ENCODE data around the gene RASGRF2. TPM values are rescaled to one million over a fixed set of nuclear protein-coding genes. Genes with fewer than 3 reads are reported as not detected.

Gene RASGRF2
- 1 to 10 TPM; 3.6 to 6.3 (median 4.8) TPM for total RNA-seq

GRCh38 chr5:80959768-80960442, at the start of gene RASGRF2:
Gene RASGRF2 (plus strand): TSS chr5:80960363. CDS start chr5:80960739, 376 bp downstream.
- TF ChIP-seq CTCF (IDR thresholded peaks at IDR 0.05 in 4 of 5, conservative IDR thresholded peaks at IDR 0.05 in 1 of 5), result no peak
- peak; percentile 18 to 47 for TF ChIP-seq POLR2A (IDR thresholded peaks at IDR 0.05)
- in situ Hi-C loops (cut with MboI; ENCODE audit: low sequenced_read_pairs in 4 of 4), result no loop called here
- peaks cover 25 to 40% (median 30%) of the 10 kb centered on the region in 3 donors for H3K27me3 ChIP-seq
- peak within 1 kb of the TSS; percentile 56 to 78 (median 72) for H3K27ac ChIP-seq
- H3K9me3 ChIP-seq, result no peaks in the 10 kb centered on the region
- no peaks in the 10 kb centered on the region for H3K4me1 ChIP-seq
- ATAC-seq, result peak in 1 of 2 donors; percentile 48
- intact Hi-C loops (cut with DNase I; ENCODE audit: low total_unique reads), result no loop called here
- DNase-seq, result no peak
- H3K4me3 ChIP-seq, result peak within 1 kb of the TSS; percentile 46 to 58 (median 48)
- no peaks in the 10 kb centered on the region for H3K36me3 ChIP-seq

GRCh38 chr5:80912479-80912878, 47.7 kb upstream of the RASGRF2 start:
- Histone ChIP-seq H3K9me3 (no peaks in the 10 kb centered on the region), H3K27ac (no peak overlapping the region), H3K36me3 (no peaks in the 10 kb centered on the region), H3K4me1 (no peaks in the 10 kb centered on the region), H3K4me3 (no peak overlapping the region), H3K27me3 (no peaks in the 10 kb centered on the region)
- ATAC-seq, result no peak
- intact Hi-C loops (cut with DNase I; ENCODE audit: low total_unique reads), result no loop called here
- no peak for TF ChIP-seq CTCF (IDR thresholded peaks at IDR 0.05 in 4 of 5, conservative IDR thresholded peaks at IDR 0.05 in 1 of 5)
- no peak for TF ChIP-seq POLR2A (IDR thresholded peaks at IDR 0.05)
- in situ Hi-C loops (cut with MboI; ENCODE audit: low sequenced_read_pairs in 4 of 4), result no loop called here
- no peak for DNase-seq

GRCh38 chr5:80915716-80916115, 44.4 kb upstream of the RASGRF2 start:
- H3K9me3 ChIP-seq, result no peaks in the 10 kb centered on the region
- in situ Hi-C loops (cut with MboI; ENCODE audit: low sequenced_read_pairs in 4 of 4) (no loop called here), intact Hi-C loops (cut with DNase I; ENCODE audit: low total_unique reads) (no loop called here)
- no peaks in the 10 kb centered on the region for H3K4me1 ChIP-seq
- DNase-seq, result no peak
- no peaks in the 10 kb centered on the region for H3K36me3 ChIP-seq
- ATAC-seq, result no peak
- TF ChIP-seq CTCF (IDR thresholded peaks at IDR 0.05 in 4 of 5, conservative IDR thresholded peaks at IDR 0.05 in 1 of 5) (no peak), POLR2A (IDR thresholded peaks at IDR 0.05) (no peak)
- H3K27me3 ChIP-seq, result no peaks in the 10 kb centered on the region
- no peak overlapping the region for H3K27ac ChIP-seq
- H3K4me3 ChIP-seq, result no peak overlapping the region

GRCh38 chr5:80916676-80917075, 43.5 kb upstream of the RASGRF2 start:
- intact Hi-C loops (cut with DNase I; ENCODE audit: low total_unique reads) (no loop called here), in situ Hi-C loops (cut with MboI; ENCODE audit: low sequenced_read_pairs in 4 of 4) (no loop called here)
- TF ChIP-seq CTCF (IDR thresholded peaks at IDR 0.05 in 4 of 5, conservative IDR thresholded peaks at IDR 0.05 in 1 of 5) (no peak), POLR2A (IDR thresholded peaks at IDR 0.05) (no peak)
- no peak overlapping the region for H3K27ac ChIP-seq
- no peak overlapping the region for H3K4me3 ChIP-seq
- ATAC-seq, result no peak
- no peak for DNase-seq
- H3K9me3 ChIP-seq, result no peaks in the 10 kb centered on the region
- no peaks in the 10 kb centered on the region for H3K27me3 ChIP-seq
- no peaks in the 10 kb centered on the region for H3K36me3 ChIP-seq
- no peaks in the 10 kb centered on the region for H3K4me1 ChIP-seq

GRCh38 chr5:80917631-80918030, 42.5 kb upstream of the RASGRF2 start:
- intact Hi-C loops (cut with DNase I; ENCODE audit: low total_unique reads) (no loop called here), in situ Hi-C loops (cut with MboI; ENCODE audit: low sequenced_read_pairs in 4 of 4) (no loop called here)
- Histone ChIP-seq H3K36me3 (no peaks in the 10 kb centered on the region), H3K9me3 (no peaks in the 10 kb centered on the region), H3K27ac (no peak overlapping the region), H3K4me3 (no peak overlapping the region), H3K4me1 (no peaks in the 10 kb centered on the region), H3K27me3 (no peaks in the 10 kb centered on the region)
- DNase-seq (no peak), ATAC-seq (no peak)
- TF ChIP-seq CTCF (IDR thresholded peaks at IDR 0.05 in 4 of 5, conservative IDR thresholded peaks at IDR 0.05 in 1 of 5) (no peak), POLR2A (IDR thresholded peaks at IDR 0.05) (no peak)
